GM12878 (cell line): ENCODE measurements around the gene RGMB.

Experiments
- CHD4 ChIP-seq: fragments of 200-600 bp; sonication (generic); IDR thresholded peaks from 2 replicates; pipeline ENCODE4 v1.6.1; 2016; ENCODE audit warnings: mild to moderate bottlenecking
- CTCF ChIP-seq, 3 experiments: IDR thresholded peaks in 2 of 3; conservative IDR thresholded peaks in 1 of 3; 2 replicates each; pipeline ENCODE4 v1.5.1; 2011; ENCODE audit warnings: low read depth in 3 of 3, low read length in 3 of 3, mild to moderate bottlenecking in 3 of 3, control low read depth in 2 of 3, moderate library complexity in 2 of 3, inconsistent platforms in 1 of 3, mixed read lengths in 1 of 3; ENCODE audit not compliant: control insufficient read depth in 2 of 3, insufficient read depth in 1 of 3; ENCODE audit errors: extremely low read depth in 1 of 3
- EP300 ChIP-seq, 2 experiments: fragments of 150-350 bp in 1 of 2; IDR thresholded peaks; 2 replicates each; pipeline ENCODE4 v1.6.1; 2011 to 2012; ENCODE audit warnings: low read depth in 2 of 2, low read length in 2 of 2, borderline replicate concordance in 1 of 2, improper control_type of control experiment in 1 of 2, inconsistent platforms in 1 of 2; ENCODE audit not compliant: control insufficient read depth in 1 of 2
- MAX ChIP-seq: IDR thresholded peaks from 2 replicates; pipeline ENCODE4 v1.6.1; 2012; ENCODE audit warnings: low read depth, low read length, improper control_type of control experiment
- MTA2 ChIP-seq: fragments of 450-650 bp; IDR thresholded peaks from 2 replicates; pipeline ENCODE4 v1.6.1; 2016; ENCODE audit warnings: low read depth, mild to moderate bottlenecking, moderate library complexity
- MXI1 ChIP-seq: fragments of 150-350 bp; IDR thresholded peaks from 2 replicates; pipeline ENCODE4 v1.6.1; 2011; ENCODE audit warnings: low read depth, mild to moderate bottlenecking, inconsistent platforms, low read length, improper control_type of control experiment
- RAD21 ChIP-seq: IDR thresholded peaks from 2 replicates; pipeline ENCODE4 v1.6.1; 2011; ENCODE audit warnings: mild to moderate bottlenecking, low read depth, low read length, moderate library complexity; ENCODE audit not compliant: insufficient read depth
- RCOR1 ChIP-seq: conservative IDR thresholded peaks from 2 replicates; pipeline ENCODE4 v1.6.1; 2012; ENCODE audit warnings: low read depth, low read length, improper control_type of control experiment
- SP1 ChIP-seq: IDR thresholded peaks from one replicate; pipeline ENCODE4 v1.6.1; 2011; ENCODE audit warnings: low read depth, low read length
- TCF3 ChIP-seq: IDR thresholded peaks from 2 replicates; pipeline ENCODE4 v1.6.1; 2012; ENCODE audit warnings: low read depth, mild to moderate bottlenecking, low read length, borderline replicate concordance; ENCODE audit not compliant: insufficient read depth
- YY1 ChIP-seq: IDR thresholded peaks from 2 replicates; pipeline ENCODE4 v1.6.1; 2011; ENCODE audit warnings: low read depth, mild to moderate bottlenecking, low read length
- ZNF687 ChIP-seq: fragments of 450-650 bp; IDR thresholded peaks from 2 replicates; pipeline ENCODE4 v1.6.1; 2017; ENCODE audit warnings: mild to moderate bottlenecking, moderate library complexity
- ZSCAN29 ChIP-seq: fragments of 450-650 bp; IDR thresholded peaks from 2 replicates; pipeline ENCODE4 v1.6.1; 2017; ENCODE audit warnings: mild to moderate bottlenecking, moderate library complexity

GRCh38 chr5:98785244-98785643 lies 11.8 kb downstream of the RGMB start:
- no peak for TF ChIP-seq CTCF (IDR thresholded peaks at IDR 0.05 in 2 of 3, conservative IDR thresholded peaks at IDR 0.05 in 1 of 3; ENCODE audit: control insufficient read depth in 2 of 3, extremely low read depth in 1 of 3, insufficient read depth in 1 of 3, low read depth in 3 of 3, low read length in 3 of 3)
- no peak for TF ChIP-seq MXI1
- no peak for TF ChIP-seq CHD4
- TF ChIP-seq MTA2, result no peak
- TF ChIP-seq ZNF687, result no peak
- TF ChIP-seq YY1, result no peak
- TF ChIP-seq TCF3, result no peak
- no peak for TF ChIP-seq ZSCAN29
- no peak for TF ChIP-seq RAD21
- TF ChIP-seq MAX, result no peak
- no peak for TF ChIP-seq EP300 (IDR thresholded peaks at IDR 0.05; ENCODE audit: borderline replicate concordance in 1 of 2, control insufficient read depth in 1 of 2, low read depth in 2 of 2, low read length in 2 of 2)
- no peak for TF ChIP-seq RCOR1
- no peak for TF ChIP-seq SP1
